ENCODE measurements around the gene SEC24C.
"Not testable (repeated sequence)": the region's sequence is repeated elsewhere in the genome, so short reads cannot be mapped to it uniquely, and the experiment has no call there.

The SEC24C gene

GRCh38 chr10:73732426-73732825, 11.7 kb upstream of the SEC24C start:
- no peak for DNase-seq (ENCODE audit: low read depth)

- DNase-seq (ENCODE audit: low read depth) = no peak
These were observed 11.1 kb upstream of the SEC24C start for GRCh38 chr10:73732931-73733623.

GRCh38 chr10:73734028-73734720, 10.0 kb upstream of the SEC24C start:
- no peak for DNase-seq (ENCODE audit: low read depth)

GRCh38 chr10:73734796-73735305, 9.3 kb upstream of the SEC24C start:
- no peak for DNase-seq (ENCODE audit: low read depth)

GRCh38 chr10:73740501-73741254, 3.5 kb upstream of the SEC24C start:
- not testable (repeated sequence) for DNase-seq (ENCODE audit: low read depth)

- no peak for DNase-seq (ENCODE audit: low read depth)
These were observed 1.8 kb upstream of the SEC24C start for GRCh38 chr10:73742454-73742734.

GRCh38 chr10:73743327-73743904, 756 bp upstream of the SEC24C start:
- no peak for DNase-seq (ENCODE audit: low read depth)

- peak; percentile 42 for DNase-seq (ENCODE audit: low read depth)
These were observed 448 bp downstream of the SEC24C start for GRCh38 chr10:73744664-73744975.

GRCh38 chr10:73746721-73747120, 2.5 kb downstream of the SEC24C start:
- no peak for DNase-seq (ENCODE audit: low read depth)

GRCh38 chr10:73750819-73751218, 6.6 kb downstream of the SEC24C start:
- DNase-seq (ENCODE audit: low read depth) = no peak

GRCh38 chr10:73756183-73756582, 12.0 kb downstream of the SEC24C start:
- DNase-seq (ENCODE audit: low read depth) = no peak

- no peak for DNase-seq (ENCODE audit: low read depth)
These were observed 14.7 kb downstream of the SEC24C start for GRCh38 chr10:73758704-73759511.

- peak; percentile 8 for DNase-seq (ENCODE audit: low read depth)
These were observed 15.4 kb downstream of the SEC24C start for GRCh38 chr10:73759512-73760115.

- no peak for DNase-seq (ENCODE audit: low read depth)
These were observed 17.6 kb downstream of the SEC24C start for GRCh38 chr10:73761781-73762180.

- DNase-seq (ENCODE audit: low read depth) = no peak
These were observed 18.7 kb downstream of the SEC24C start for GRCh38 chr10:73762915-73763314.

- no peak for DNase-seq (ENCODE audit: low read depth)
These were observed 19.2 kb downstream of the SEC24C start for GRCh38 chr10:73763343-73763742.

- no peak for DNase-seq (ENCODE audit: low read depth)
These were observed 20.9 kb downstream of the SEC24C start for GRCh38 chr10:73765066-73765465.

GRCh38 chr10:73768881-73769280, 24.7 kb downstream of the SEC24C start:
- peak; percentile 48 for DNase-seq (ENCODE audit: low read depth)

- DNase-seq (ENCODE audit: low read depth) = no peak
These were observed 25.2 kb downstream of the SEC24C start for GRCh38 chr10:73769396-73769795.

- DNase-seq (ENCODE audit: low read depth) = peak; percentile 71
These were observed 27.6 kb downstream of the SEC24C start for GRCh38 chr10:73771722-73772280.

Data from activated T-helper 9 cell treated with anti-CD3 and anti-CD28 coated beads, Interleukin-2, amount 50 U/mL, for 16 hours (primary cell).